C4-2B (cell line): ENCODE data around the gene CFLAR.

ENCODE experiments used
- ZFX ChIP-seq: fragments of 450-650 bp; IDR thresholded peaks from 2 replicates; pipeline ENCODE4 v1.6.1; 2017
- TF ChIP-seq, protein P1 (sequence below): fragments of 450-650 bp; conservative IDR thresholded peaks from 2 replicates; pipeline ENCODE4 v1.5.1; 2017; ENCODE audit warnings: mild to moderate bottlenecking

DNA sequence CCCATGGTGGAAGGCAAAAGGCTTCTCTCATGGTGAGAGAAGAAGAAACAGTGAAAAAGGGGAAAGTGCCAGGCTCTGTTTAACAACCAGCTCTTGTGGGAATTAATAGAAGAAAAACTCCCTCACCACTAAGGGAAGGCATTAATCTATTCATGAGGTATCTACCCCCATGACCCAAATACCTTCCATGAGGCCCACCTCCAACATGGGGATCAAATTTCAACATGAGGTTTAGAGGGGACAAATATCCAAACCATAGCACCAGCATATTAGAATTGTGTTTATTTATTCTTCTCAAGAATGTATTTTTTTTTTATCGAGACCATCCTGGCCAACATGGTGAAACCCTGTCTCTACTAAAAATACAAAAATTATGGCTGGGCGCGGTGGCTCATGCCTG lies 4.9 kb upstream of the CFLAR start:
- TF ChIP-seq, protein P1, sequence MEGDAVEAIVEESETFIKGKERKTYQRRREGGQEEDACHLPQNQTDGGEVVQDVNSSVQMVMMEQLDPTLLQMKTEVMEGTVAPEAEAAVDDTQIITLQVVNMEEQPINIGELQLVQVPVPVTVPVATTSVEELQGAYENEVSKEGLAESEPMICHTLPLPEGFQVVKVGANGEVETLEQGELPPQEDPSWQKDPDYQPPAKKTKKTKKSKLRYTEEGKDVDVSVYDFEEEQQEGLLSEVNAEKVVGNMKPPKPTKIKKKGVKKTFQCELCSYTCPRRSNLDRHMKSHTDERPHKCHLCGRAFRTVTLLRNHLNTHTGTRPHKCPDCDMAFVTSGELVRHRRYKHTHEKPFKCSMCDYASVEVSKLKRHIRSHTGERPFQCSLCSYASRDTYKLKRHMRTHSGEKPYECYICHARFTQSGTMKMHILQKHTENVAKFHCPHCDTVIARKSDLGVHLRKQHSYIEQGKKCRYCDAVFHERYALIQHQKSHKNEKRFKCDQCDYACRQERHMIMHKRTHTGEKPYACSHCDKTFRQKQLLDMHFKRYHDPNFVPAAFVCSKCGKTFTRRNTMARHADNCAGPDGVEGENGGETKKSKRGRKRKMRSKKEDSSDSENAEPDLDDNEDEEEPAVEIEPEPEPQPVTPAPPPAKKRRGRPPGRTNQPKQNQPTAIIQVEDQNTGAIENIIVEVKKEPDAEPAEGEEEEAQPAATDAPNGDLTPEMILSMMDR: no peak
- no peak for TF ChIP-seq ZFX
